NB4 (cell line): Measurements from ENCODE around the gene ZBTB9.

Experiments
- DNase-seq: peaks from one replicate; pipeline ENCODE4 v3.0.0; 2010; ENCODE audit warnings: low read depth
- H3K4me3 ChIP-seq: one replicate; pipeline ENCODE4 v1.5.1; 2011; ENCODE audit warnings: mild to moderate bottlenecking, low read depth, low read length, moderate library complexity
- CTCF ChIP-seq: IDR thresholded peaks from one replicate; pipeline ENCODE4 v1.5.1; 2012; ENCODE audit warnings: low read depth, low read length
- MAX ChIP-seq: IDR thresholded peaks from 2 replicates; pipeline ENCODE4 v1.6.1; 2011; ENCODE audit warnings: low read depth, low read length
- MYC ChIP-seq: IDR thresholded peaks from 2 replicates; pipeline ENCODE4 v1.6.1; 2011; ENCODE audit warnings: low read depth, low read length
- POLR2A ChIP-seq: IDR thresholded peaks from 2 replicates; pipeline ENCODE4 v1.6.1; 2011; ENCODE audit warnings: mild to moderate bottlenecking; ENCODE audit not compliant: insufficient read length; ENCODE audit errors: extremely low read depth

ZBTB9 gene

GRCh38 chr6:33410050-33410710 lies 44.2 kb upstream of the ZBTB9 start:
- peak overlapping the region; percentile 59 for H3K4me3 ChIP-seq
- TF ChIP-seq MYC (peak; percentile 6), POLR2A (peak; percentile 72), CTCF (no peak), MAX (peak; percentile 45; the same call in 1 of the 2 replicates)
- DNase-seq: peak; percentile 99

GRCh38 chr6:33410711-33411631 lies 43.4 kb upstream of the ZBTB9 start, which contains the start of gene PHF1:
TSS of gene PHF1 (plus strand) at chr6:33411014. CDS start at chr6:33412264, 1,250 bp downstream.
- no peak for DNase-seq
- H3K4me3 ChIP-seq: peak within 1 kb of the TSS; percentile 87
- TF ChIP-seq MYC (no peak), POLR2A (peak; percentile 9)

DNA sequence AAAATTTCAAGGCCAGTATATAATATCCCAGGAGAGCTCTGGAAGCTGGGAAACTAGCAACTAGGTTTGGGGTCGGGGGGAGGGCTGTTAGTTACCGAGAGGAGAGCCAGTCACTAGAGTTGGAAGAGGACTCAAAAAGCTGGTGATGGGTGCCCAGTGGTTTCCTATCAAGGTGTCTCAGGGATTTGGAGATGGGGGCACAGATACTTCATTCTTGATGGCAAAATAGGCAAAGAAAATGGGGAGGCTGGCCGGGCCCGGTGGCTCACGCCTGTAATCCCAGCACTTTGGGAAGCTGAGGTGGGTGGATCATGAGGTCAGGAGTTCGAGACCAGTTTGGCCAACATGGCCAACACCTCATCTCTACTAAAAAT lies 42.8 kb upstream of the ZBTB9 start:
- TF ChIP-seq POLR2A (no peak), MYC (no peak), MAX (no peak), CTCF (no peak)
- DNase-seq: no peak
- H3K4me3 ChIP-seq: peak overlapping the region; percentile 87

DNA sequence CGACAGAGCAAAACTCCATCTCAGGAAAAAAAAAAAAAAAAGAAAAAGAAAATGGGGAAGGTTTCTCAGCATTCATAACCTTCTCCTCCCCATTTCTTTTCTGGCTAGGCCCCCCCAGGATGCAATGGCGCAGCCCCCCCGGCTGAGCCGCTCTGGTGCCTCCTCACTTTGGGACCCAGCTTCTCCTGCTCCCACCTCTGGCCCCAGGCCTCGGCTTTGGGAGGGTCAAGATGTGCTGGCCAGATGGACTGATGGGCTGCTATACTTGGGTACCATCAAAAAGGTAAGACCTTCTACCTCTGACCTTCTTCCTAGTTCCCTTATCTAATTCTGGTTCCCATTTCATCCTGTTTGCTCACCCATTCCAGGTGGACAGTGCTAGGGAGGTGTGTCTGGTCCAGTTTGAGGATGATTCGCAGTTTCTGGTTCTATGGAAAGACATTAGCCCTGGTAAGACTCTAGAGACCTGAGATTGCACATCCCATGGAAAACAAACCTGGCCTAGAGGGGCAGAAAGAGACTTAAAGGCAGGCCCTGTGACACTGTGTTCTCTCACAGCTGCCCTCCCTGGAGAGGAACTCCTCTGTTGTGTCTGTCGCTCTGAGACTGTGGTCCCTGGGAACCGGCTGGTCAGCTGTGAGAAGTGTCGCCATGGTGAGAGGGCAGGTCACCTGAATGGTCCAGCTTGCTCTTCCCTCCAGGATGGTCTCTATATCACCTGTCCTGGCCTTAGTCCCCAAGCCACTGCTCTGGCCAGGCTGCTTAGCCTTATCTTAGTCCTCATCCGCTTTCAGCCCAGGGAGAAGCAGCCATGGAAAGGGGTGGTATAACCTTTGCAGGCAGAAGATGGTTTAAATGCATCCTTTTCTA lies 42.0 kb upstream of the ZBTB9 start:
- no peak for DNase-seq
- no peak overlapping the region for H3K4me3 ChIP-seq
- TF ChIP-seq MAX (no peak), MYC (no peak), CTCF (no peak), POLR2A (no peak)

GRCh38 chr6:33413241-33414120 lies 40.9 kb upstream of the ZBTB9 start:
- TF ChIP-seq CTCF (no peak), MYC (no peak), POLR2A (no peak), MAX (no peak)
- no peak overlapping the region for H3K4me3 ChIP-seq
- DNase-seq: no peak
